GM19099 (cell line): ENCODE data around the gene AFP.

Experiments
- POLR2A ChIP-seq: IDR thresholded peaks from 3 replicates; pipeline ENCODE4 v1.6.1; 2011; ENCODE audit warnings: low read depth; ENCODE audit not compliant: insufficient read length; ENCODE audit errors: extremely low read depth

The AFP gene

DNA sequence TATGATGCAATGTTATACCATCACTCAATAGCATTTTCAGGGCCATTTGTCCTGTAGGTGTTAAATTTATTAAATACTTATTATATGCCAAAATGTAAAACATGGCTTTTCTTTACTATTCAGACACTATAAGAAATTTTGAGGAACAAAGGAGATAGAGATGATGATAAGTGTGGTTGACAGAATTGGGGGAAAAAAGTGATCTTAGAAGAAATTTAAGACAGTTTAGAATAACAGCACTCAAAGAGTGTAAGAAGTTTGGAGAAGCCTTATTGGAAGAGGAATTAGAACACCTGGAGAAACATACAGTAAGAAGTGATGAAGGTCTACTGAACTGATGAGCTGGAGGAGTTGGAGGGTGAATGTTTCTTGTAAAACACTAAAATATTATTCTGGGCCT lies 12.8 kb upstream of the AFP start:
- TF ChIP-seq POLR2A = no peak

DNA sequence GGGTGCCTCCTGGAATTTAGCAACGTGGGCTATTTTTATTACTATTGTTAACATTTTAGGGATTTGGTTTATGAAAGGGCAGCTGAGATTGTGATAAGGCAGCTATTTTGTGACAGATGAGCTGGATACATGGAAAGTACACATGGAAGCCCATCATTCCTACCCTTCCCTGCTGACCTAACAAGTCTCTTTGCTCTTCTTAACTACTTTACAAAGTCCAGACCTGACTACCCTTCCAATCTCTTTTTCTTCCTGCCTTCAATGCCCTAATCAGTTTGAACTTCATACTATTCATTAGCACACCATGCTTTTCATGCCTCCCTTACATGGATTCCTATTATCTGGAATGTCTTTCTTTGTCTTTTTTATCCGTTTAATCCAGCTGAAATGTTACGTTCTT lies 9.4 kb upstream of the AFP start:
- TF ChIP-seq POLR2A = no peak

DNA sequence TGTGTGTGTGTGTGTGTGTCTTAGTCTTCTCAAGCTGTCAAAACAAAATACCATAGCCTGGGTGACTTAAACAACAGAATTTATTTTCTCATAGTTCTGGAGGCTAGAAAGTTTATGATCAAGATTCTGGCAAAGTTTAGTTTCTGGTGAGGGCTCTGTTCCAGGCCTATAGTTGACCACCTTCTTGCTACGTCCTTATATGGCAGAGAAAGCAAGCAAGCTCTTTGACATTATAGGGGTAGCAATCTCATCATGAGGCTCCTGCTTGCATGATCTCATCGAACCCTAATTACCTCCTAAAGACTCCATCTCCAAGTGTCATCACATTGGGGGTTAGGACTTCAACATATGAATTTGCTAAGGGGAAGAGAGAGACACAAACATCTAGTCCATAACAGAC lies 6.9 kb upstream of the AFP start:
- no peak for TF ChIP-seq POLR2A

DNA sequence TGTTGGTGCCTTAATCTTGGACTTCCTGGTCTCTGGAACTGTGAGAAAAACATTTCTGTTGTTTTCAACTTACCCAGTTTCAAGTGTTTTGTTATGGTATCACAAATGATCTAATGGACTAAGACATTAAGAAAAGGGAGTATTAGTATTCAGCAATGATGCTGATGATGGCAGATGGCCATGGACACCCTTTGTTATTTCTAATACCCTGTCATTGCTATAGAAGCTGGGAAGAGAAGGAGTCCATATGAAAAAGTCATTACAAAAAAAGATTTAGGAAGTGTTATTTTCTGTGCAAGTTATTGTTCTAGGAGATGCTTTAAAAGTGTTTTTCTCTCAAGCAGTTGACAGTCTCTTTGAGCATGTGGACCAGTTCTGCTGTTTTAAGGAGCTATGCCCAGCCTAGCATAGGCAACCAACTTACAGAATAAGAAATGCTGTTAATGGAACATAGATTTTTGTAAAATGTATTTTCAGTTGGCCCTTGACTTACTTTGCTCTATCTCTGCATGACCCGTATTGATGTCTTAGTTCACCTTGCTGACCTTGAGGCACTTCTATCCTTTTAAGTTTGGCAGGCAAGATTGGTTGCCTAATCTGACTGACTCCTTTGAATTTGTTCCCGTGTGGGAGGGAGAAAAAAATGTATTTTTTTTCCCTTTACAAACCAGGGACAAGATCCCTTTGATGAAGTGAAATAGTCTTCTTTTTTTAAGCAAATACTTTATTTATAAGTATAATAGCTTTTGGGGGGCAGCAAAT lies 6.0 kb upstream of the AFP start:
- TF ChIP-seq POLR2A = no peak

DNA sequence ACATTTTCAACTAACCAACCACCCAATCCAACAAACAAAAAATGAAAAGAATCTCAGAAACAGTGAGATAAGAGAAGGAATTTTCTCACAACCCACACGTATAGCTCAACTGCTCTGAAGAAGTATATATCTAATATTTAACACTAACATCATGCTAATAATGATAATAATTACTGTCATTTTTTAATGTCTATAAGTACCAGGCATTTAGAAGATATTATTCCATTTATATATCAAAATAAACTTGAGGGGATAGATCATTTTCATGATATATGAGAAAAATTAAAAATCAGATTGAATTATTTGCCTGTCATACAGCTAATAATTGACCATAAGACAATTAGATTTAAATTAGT lies 4.2 kb upstream of the AFP start:
- no peak for TF ChIP-seq POLR2A

DNA sequence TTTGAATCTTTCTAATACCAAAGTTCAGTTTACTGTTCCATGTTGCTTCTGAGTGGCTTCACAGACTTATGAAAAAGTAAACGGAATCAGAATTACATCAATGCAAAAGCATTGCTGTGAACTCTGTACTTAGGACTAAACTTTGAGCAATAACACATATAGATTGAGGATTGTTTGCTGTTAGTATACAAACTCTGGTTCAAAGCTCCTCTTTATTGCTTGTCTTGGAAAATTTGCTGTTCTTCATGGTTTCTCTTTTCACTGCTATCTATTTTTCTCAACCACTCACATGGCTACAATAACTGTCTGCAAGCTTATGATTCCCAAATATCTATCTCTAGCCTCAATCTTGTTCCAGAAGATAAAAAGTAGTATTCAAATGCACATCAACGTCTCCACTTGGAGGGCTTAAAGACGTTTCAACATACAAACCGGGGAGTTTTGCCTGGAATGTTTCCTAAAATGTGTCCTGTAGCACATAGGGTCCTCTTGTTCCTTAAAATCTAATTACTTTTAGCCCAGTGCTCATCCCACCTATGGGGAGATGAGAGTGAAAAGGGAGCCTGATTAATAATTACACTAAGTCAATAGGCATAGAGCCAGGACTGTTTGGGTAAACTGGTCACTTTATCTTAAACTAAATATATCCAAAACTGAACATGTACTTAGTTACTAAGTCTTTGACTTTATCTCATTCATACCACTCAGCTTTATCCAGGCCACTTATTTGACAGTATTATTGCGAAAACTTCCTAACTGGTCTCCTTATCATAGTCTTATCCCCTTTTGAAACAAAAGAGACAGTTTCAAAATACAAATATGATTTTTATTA lies 3.6 kb upstream of the AFP start:
- no peak for TF ChIP-seq POLR2A

DNA sequence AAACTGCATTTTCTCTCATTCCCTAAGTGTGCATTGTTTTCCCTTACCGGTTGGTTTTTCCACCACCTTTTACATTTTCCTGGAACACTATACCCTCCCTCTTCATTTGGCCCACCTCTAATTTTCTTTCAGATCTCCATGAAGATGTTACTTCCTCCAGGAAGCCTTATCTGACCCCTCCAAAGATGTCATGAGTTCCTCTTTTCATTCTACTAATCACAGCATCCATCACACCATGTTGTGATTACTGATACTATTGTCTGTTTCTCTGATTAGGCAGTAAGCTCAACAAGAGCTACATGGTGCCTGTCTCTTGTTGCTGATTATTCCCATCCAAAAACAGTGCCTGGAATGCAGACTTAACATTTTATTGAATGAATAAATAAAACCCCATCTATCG lies 2.9 kb upstream of the AFP start:
- TF ChIP-seq POLR2A = no peak

DNA sequence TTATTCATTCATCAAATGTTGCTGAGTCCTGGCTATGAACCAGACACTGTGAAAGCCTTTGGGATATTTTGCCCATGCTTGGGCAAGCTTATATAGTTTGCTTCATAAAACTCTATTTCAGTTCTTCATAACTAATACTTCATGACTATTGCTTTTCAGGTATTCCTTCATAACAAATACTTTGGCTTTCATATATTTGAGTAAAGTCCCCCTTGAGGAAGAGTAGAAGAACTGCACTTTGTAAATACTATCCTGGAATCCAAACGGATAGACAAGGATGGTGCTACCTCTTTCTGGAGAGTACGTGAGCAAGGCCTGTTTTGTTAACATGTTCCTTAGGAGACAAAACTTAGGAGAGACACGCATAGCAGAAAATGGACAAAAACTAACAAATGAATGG lies 1.7 kb upstream of the AFP start:
- TF ChIP-seq POLR2A = no peak

DNA sequence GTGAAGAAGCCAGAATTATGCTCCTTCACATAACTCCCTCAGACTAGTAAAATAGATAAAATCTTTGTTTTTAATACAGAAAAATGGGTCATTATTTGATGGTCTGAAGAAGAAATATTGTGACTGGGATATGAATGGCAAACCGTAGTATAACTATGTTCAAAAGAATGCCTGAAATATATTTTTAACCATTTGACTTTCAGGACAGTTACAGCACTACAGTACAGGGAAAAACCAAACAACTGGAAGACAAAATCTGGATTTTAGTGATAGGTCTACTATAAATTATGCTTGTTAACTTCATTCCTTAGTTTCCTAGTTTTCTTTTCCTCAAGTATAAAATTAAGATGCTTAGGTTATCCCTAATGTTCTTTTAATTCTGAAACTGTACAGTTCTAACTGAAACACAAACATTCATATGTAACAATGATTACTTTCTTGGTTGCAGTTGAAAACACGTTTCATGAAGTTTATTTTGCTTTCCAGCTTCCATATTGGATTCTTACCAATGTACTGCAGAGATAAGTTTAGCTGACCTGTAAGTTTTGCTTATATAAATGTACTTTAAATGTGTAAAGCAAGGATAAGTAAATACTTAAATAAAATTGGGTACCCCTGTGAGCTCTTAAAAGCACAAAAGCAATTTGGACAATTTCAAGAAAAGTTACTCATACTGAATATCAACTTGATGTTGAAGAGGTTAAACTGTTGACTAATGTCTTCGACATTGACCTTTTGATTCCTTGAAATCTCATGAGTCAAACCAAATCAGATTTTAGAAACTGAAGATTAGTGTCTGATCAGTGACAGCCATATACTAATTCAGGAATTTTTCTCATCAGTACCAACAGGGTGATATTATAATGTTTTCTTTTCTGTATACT lies 895 bp downstream of the AFP start:
- no peak for TF ChIP-seq POLR2A

DNA sequence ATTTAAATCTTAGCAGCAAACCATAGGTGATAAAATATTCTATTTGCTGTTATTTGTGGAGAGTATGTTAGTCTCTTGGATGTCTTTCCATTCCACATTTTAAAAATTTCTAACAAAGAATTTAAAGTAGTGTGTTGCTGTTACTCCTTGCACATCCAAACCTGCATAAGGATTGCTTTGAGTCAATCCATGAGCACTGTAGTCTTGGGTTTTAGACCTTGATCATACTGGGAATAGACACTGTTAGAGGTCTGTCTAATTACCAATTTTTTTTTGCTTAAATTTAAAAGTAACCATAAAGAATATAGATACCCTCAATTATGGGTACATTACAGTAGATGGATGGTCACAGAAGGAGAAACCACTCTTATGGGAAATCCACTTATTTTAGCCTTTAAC lies 1.5 kb downstream of the AFP start:
- no peak for TF ChIP-seq POLR2A

DNA sequence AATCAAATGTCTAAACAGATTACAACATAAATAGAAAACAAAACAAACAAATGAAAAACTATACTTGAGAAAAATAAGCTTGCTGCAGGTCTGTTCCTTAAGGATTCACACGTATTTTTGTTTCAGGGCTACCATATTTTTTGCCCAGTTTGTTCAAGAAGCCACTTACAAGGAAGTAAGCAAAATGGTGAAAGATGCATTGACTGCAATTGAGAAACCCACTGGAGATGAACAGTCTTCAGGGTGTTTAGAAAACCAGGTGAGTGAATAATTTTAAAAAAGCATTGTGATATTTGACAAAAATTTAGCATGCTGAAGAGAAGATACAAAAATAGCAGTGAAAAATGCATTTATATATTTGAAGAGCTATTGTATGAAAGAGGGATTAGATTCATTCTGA lies 2.0 kb downstream of the AFP start:
- TF ChIP-seq POLR2A = no peak

DNA sequence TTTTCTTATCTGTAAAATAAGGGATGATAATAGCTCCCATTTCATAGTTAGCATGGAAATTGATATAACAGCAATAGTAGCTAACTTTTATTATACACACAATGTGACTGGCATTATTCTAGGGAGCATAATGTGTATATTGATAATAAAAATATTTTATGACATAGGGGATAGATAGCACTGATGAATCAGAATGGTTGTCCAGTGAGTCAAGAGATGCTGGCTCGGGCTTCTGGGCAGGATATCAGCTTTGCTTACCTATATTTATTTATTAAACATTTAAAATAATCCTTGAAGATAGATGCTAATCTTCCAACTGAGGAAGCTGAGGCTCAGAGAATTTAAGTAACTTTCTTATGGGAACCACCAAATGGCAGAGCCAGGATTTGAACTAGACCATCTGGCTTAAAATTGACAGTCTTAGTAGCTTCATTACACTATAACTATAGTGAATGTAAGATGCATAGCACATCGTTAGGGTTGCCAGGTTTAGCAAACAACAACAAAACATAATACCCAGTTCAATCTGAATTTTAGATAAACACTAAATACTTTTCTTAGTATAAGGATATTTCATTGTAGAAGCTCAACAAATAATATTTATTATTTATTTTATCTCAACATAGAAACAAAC lies 2.7 kb downstream of the AFP start:
- TF ChIP-seq POLR2A = no peak

DNA sequence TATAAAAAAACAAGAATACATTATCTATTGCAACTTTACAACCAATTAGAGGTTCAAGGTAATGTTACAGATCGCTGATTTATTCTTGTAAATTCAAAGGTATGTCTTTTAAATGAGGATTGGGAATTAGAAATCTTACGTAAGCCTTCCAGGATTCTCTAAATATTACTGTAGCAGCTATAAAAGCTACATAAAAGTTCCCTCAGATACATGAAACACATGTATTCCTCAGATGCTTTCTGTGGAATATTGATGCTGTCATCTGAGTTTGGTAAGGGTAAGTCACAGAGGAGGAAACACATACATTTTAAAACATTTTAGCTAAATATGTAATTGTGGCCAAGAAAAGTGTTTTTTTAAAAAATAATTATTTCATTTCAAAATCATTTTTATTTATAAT lies 3.4 kb downstream of the AFP start:
- no peak for TF ChIP-seq POLR2A

DNA sequence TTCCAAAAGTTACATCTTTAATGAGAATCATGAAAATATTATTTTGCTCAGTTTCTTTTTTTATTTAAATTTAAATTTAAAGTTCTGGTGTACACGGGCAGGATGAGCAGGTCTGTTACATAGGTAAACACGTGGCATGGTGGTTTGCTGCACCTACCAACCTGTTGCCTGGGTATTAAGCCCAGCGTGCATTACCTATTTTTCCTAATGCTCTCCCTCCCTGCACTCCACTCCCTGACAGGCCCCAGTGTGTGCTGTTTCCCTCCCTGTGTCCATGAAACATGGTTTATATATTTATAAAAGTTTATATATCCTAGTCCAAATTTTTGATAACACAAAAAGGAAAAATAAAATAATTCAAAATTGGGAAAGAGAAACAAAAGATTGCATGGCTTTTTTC lies 4.0 kb downstream of the AFP start:
- TF ChIP-seq POLR2A = no peak

DNA sequence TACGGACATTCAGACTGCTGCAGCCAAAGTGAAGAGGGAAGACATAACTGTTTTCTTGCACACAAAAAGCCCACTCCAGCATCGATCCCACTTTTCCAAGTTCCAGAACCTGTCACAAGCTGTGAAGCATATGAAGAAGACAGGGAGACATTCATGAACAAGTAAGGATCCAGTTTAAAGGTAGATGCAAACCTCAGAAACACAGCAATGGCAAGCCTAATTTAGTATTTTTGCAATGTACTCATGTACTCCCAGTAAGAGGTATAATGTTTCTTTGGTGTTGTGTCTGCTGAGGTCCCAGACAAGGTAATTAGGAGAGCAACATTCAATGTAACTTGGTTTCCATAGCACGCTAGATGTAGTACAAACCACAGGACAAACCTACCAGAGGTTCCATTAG lies 4.6 kb downstream of the AFP start:
- no peak for TF ChIP-seq POLR2A
